Psoas muscle (tissue), 8 donors: ENCODE measurements around the gene VPS54. TPM values are rescaled to one million over a fixed set of nuclear protein-coding genes. Genes with fewer than 3 reads are reported as not detected.
"Not testable (repeated sequence)": the region's sequence is repeated elsewhere in the genome, so short reads cannot be mapped to it uniquely, and the experiment has no call there.

Experiments
- ATAC-seq, 4 donors: fragments of 200-7000 bp; cut with Tn5 transposase; one replicate each; pipeline ENCODE4 v1.9.1; 2020; ENCODE audit warnings: moderate library complexity in 3 of 4, mild to moderate bottlenecking in 2 of 4
- DNase-seq, 2 donors: peaks; one replicate each; pipeline ENCODE4 v3.0.0-alpha.2; 2020
- H3K27ac ChIP-seq: fragments of 200-600 bp; one replicate; pipeline ENCODE4 v1.8.0; 2022
- H3K27me3 ChIP-seq, 3 donors: fragments of 200-600 bp in 1 of 3; one replicate each; pipeline versions ENCODE4 v1.6.1 to v1.8.0; 2013 to 2022; ENCODE audit warnings: low read length in 2 of 3, mild to moderate bottlenecking in 2 of 3, moderate library complexity in 1 of 3; ENCODE audit not compliant: insufficient read depth in 3 of 3
- H3K36me3 ChIP-seq, 2 donors: fragments of 200-600 bp in 1 of 2; one replicate each; pipeline versions ENCODE4 v1.6.1 to v1.8.0; 2013 to 2022; ENCODE audit warnings: low read depth in 1 of 2, mild to moderate bottlenecking in 1 of 2, moderate library complexity in 1 of 2; ENCODE audit not compliant: insufficient read depth in 1 of 2
- H3K4me1 ChIP-seq: fragments of 200-600 bp; one replicate; pipeline ENCODE4 v1.8.0; 2022
- H3K4me3 ChIP-seq: fragments of 200-600 bp; one replicate; pipeline ENCODE4 v1.8.0; 2022; ENCODE audit warnings: mild to moderate bottlenecking
- H3K9me3 ChIP-seq: fragments of 200-600 bp; one replicate; pipeline ENCODE4 v1.8.0; 2022
- WGBS, 3 donors: extraction: QIAGEN DNeasy Blood & Tissue Kit; methylation state at CpG; one replicate each; pipeline versions ENCODE4 v1.1.6 to v1.1.7; 2013; 5-methylcytosine and 5-hydroxymethylcytosine counted together
- intact Hi-C, 2 donors: fragments of 100-400 bp; cut with DNase I; formaldehyde crosslinking; loops; one replicate each; pipeline versions ENCODE4 v1.11.0 to v1.14.2; 2022
- polyA plus RNA-seq, 3 donors: library from polyadenylated mRNA; stranded (reverse); fragments of 200-250 nt; gene quantifications; one replicate each; pipeline ENCODE4 v1.2.3, GENCODE V29; 2013
- total RNA-seq, 4 donors: library from RNA; stranded (reverse); fragmentation: NEBNext Ultra II Directional in 2 of 4; extraction: Animal tissue kit (Norgen Biotek cat#: 25700) in 2 of 4; gene quantifications; one replicate each; pipeline versions ENCODE4 v1.2.1 to v1.2.4, GENCODE V29; 2021 to 2023
- TF ChIP-seq, protein P1 (sequence below): fragments of 200-600 bp; IDR thresholded peaks from one replicate; pipeline ENCODE4 v1.8.0; 2022; ENCODE audit warnings: antibody characterized with exemption
- donor health status: healthy with polysubstance abuse.
- donor health status: DM: no; HTN: no; CAD: no; lungs with moderate emphysema.
- donor health status: Bipolar disorder and iron deficiency.
- donor health status: healthy.
- donor health status: DM: yes; HTN: yes; CAD: no.
- donor health status: DM: no; HTN: no; CAD: no.
- donor health status: DM: no; HTN: no; CAD: no.
- donor health status: DM: yes; HTN: yes; CAD: no.

Gene VPS54
- total and polyA plus RNA-seq, 7 donors = 5.1 to 9.9 (median 8.2) TPM

GRCh38 chr2:63999049-63999448 lies 20.2 kb downstream of the VPS54 start:
- Histone ChIP-seq H3K36me3 (no peaks in the 10 kb centered on the region), H3K4me1 (peaks cover 18% of the 10 kb centered on the region), H3K27me3 (no peaks in the 10 kb centered on the region), H3K9me3 (no peaks in the 10 kb centered on the region), H3K4me3 (no peak overlapping the region), H3K27ac (no peak overlapping the region)
- intact Hi-C loops = loop anchor here in 1 of 2 donors (10.0 kb wide), 1 partner anchor 54 kb away; no protein-coding TSS in a partner anchor
- TF ChIP-seq, protein P1, sequence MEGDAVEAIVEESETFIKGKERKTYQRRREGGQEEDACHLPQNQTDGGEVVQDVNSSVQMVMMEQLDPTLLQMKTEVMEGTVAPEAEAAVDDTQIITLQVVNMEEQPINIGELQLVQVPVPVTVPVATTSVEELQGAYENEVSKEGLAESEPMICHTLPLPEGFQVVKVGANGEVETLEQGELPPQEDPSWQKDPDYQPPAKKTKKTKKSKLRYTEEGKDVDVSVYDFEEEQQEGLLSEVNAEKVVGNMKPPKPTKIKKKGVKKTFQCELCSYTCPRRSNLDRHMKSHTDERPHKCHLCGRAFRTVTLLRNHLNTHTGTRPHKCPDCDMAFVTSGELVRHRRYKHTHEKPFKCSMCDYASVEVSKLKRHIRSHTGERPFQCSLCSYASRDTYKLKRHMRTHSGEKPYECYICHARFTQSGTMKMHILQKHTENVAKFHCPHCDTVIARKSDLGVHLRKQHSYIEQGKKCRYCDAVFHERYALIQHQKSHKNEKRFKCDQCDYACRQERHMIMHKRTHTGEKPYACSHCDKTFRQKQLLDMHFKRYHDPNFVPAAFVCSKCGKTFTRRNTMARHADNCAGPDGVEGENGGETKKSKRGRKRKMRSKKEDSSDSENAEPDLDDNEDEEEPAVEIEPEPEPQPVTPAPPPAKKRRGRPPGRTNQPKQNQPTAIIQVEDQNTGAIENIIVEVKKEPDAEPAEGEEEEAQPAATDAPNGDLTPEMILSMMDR = no peak
- no peak for ATAC-seq
- DNase-seq = no peak
- 94 to 98% (median 95%) methylated on average over 2 of the region's 2 CpGs for WGBS, 3 donors

DNA sequence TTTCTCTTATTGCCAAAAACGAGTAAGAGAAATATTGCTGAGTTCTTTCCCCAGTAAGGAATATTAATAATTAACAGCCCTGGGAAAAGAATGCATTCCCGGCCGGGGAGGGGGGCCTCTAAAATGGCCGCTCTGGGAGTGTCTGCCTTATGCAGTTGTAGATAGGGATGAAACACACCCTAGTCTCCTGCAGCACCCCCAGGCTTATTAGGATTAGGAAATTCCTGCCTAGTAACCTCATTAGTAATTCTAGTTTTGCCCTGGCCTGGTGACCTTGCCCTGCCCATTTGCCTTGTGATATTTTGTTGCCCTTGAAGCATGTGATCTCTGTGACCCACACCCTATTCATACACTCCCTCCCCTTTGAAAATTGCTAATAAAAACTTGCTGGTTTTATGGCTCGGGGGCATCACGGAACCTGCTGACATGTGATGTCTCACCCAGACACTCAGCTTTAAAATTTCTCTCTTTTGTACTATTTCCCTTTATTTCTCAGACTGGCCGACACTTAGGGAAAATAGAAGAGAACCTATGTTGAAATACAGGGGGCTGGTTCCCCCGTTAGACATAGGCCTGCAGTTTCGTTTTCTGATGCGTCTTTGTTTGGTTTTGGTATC lies 22.5 kb downstream of the VPS54 start:
- not testable (repeated sequence) for H3K4me3 ChIP-seq, H3K36me3 ChIP-seq, H3K4me1 ChIP-seq, H3K27ac ChIP-seq, H3K27me3 ChIP-seq, H3K9me3 ChIP-seq, ATAC-seq, DNase-seq
- WGBS, 3 donors = 96 to 98% (median 97%) methylated on average over 10 of the region's 10 CpGs
- intact Hi-C loops = loop anchor here in 1 of 2 donors (10.0 kb wide), 1 partner anchor 52 kb away; no protein-coding TSS in a partner anchor

DNA sequence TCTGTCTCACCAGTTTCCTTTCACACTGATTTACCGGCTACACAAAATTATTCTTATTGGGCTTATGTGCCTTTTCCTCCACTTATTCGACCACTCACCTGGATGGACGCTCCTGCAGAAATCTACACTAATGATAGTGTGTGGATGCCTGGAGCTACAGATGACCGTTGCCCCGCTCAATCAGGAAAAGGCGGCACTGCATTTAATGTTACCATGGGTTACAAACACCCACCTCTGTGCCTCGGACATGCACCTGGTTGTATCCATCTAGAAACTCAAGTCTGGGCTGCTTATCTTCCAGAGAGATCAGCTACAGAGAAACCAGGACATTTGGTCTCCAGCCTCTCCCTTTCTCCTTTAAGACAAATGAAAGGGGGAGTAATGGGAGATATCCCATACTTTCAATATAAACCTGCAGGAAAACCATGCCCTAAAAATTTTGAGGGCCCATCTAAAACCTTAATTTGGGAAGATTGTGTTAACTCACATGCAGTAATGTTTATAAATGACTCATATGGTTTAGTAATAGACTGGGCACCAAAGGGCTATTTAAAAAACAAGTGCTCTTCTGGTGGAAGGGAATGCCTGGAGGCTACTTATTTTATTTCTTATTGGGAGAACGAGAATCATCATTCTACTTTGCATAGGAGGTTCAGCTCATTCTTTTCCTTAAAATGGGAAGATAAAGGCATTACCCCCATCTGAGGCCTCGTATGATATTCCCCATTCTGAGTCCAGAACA lies 24.7 kb downstream of the VPS54 start:
- H3K27ac ChIP-seq, DNase-seq, H3K4me1 ChIP-seq, ATAC-seq, H3K36me3 ChIP-seq, H3K9me3 ChIP-seq, H3K4me3 ChIP-seq, H3K27me3 ChIP-seq: not testable (repeated sequence)
- 97 to 98% (median 97%) methylated on average over 9 of the region's 9 CpGs for WGBS, 3 donors
- intact Hi-C loops = loop anchor here in 1 of 2 donors (10.0 kb wide), 1 partner anchor 50 kb away; no protein-coding TSS in a partner anchor

- Histone ChIP-seq H3K9me3 (no peaks in the 10 kb centered on the region), H3K27me3 (no peaks in the 10 kb centered on the region), H3K36me3 (no peaks in the 10 kb centered on the region), H3K4me3 (no peak overlapping the region), H3K4me1 (no peaks in the 10 kb centered on the region), H3K27ac (no peak overlapping the region)
- TF ChIP-seq, protein P1 = no peak
- no peak for DNase-seq
- WGBS, 3 donors = 83 to 99% (median 92%) methylated on average over 5 of the region's 5 CpGs
- ATAC-seq = no peak
- intact Hi-C loops = loop anchor here in 1 of 2 donors (10.0 kb wide), 1 partner anchor 49 kb away; no protein-coding TSS in a partner anchor
Observed at GRCh38 chr2:63993871-63994270, 25.4 kb downstream of the VPS54 start.

DNA sequence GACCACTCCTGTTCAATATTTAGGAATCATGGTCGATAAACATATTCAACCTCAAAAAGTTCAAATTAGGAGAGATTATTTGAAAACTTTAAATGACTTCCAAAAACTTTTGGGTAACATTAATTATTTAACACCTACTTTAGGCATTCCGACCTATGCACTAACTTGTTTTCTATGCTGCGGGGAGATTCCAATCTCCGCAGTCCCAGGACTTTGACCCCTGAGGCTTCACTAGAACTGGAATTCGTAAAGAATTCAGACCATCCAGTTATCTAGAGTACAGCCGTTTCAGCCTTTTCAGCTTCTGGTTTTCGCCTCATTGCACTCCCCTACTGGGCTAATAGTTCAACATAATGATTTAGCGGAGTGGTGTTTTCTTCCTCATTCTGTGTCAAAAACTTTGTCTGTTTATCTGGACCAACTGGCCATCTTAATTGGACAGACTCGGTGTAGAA lies 26.1 kb downstream of the VPS54 start:
- H3K27ac ChIP-seq, H3K9me3 ChIP-seq, H3K36me3 ChIP-seq, DNase-seq, H3K4me3 ChIP-seq, ATAC-seq, H3K27me3 ChIP-seq, H3K4me1 ChIP-seq: not testable (repeated sequence)
- WGBS, 3 donors = 90 to 96% (median 94%) methylated on average over 9 of the region's 9 CpGs
- intact Hi-C loops = loop anchor here in 1 of 2 donors (10.0 kb wide), 1 partner anchor 48 kb away; no protein-coding TSS in a partner anchor
